Measurements from ENCODE around the gene ZNF780A.

Gene ZNF780A

DNA sequence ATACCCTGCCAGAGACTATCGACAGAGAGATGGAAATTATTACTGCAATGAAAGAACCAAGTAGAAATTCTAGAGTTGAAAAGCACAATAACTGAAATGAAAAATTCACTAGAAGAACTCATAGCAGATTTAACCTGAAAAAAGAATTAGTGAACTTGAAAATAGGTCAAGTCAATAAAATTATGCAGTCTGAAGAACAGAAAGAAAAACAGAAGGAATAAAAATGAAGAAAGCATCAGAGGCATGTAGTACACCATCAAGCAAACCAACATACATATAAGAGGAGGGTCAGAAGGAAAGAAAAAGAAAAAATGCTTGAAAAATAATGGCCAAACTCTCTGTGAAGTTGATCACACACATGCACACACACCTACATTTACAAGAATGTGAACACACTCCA is 31.1 kb downstream of the ZNF780A start:
- DNase-seq (ENCODE audit: low spot score): no peak
- in situ Hi-C loops (cut with MboI; ENCODE audit: low pct_unique_long_range_greater_than_20kb, low sequenced_read_pairs, unreplicated experiment): no loop called here
- TF ChIP-seq, protein P1, sequence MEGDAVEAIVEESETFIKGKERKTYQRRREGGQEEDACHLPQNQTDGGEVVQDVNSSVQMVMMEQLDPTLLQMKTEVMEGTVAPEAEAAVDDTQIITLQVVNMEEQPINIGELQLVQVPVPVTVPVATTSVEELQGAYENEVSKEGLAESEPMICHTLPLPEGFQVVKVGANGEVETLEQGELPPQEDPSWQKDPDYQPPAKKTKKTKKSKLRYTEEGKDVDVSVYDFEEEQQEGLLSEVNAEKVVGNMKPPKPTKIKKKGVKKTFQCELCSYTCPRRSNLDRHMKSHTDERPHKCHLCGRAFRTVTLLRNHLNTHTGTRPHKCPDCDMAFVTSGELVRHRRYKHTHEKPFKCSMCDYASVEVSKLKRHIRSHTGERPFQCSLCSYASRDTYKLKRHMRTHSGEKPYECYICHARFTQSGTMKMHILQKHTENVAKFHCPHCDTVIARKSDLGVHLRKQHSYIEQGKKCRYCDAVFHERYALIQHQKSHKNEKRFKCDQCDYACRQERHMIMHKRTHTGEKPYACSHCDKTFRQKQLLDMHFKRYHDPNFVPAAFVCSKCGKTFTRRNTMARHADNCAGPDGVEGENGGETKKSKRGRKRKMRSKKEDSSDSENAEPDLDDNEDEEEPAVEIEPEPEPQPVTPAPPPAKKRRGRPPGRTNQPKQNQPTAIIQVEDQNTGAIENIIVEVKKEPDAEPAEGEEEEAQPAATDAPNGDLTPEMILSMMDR (IDR thresholded peaks at IDR 0.05; ENCODE audit: extremely low read depth, insufficient read depth, missing control alignments): no peak

DNA sequence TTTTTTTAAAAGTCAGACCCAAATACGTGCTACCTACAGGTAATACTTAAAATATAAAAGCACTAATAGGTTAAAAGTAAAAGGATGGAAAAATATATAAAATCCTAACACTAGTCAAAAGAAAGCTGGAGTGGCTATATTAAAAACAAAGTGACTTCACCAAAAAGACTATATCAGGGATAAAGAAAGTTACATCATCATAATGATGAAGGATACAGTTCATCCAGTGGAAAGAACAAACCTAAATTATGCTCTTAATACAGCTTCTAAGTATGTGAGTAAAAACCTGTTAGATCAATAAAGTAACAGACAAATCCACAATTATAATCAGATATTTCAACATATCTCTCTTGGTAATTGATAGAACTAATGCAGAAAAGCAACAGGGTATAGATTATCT is 33.6 kb downstream of the ZNF780A start:
- in situ Hi-C loops (cut with MboI; ENCODE audit: low pct_unique_long_range_greater_than_20kb, low sequenced_read_pairs, unreplicated experiment): no loop called here
- TF ChIP-seq, protein P1 (IDR thresholded peaks at IDR 0.05; ENCODE audit: extremely low read depth, insufficient read depth, missing control alignments): no peak
- no peak for DNase-seq (ENCODE audit: low spot score)

GRCh38 chr19:40056505-40056904 is 34.2 kb downstream of the ZNF780A start:
- no peak for DNase-seq (ENCODE audit: low spot score)
- TF ChIP-seq, protein P1 (IDR thresholded peaks at IDR 0.05; ENCODE audit: extremely low read depth, insufficient read depth, missing control alignments): no peak
- in situ Hi-C loops (cut with MboI; ENCODE audit: low pct_unique_long_range_greater_than_20kb, low sequenced_read_pairs, unreplicated experiment): no loop called here

DNA sequence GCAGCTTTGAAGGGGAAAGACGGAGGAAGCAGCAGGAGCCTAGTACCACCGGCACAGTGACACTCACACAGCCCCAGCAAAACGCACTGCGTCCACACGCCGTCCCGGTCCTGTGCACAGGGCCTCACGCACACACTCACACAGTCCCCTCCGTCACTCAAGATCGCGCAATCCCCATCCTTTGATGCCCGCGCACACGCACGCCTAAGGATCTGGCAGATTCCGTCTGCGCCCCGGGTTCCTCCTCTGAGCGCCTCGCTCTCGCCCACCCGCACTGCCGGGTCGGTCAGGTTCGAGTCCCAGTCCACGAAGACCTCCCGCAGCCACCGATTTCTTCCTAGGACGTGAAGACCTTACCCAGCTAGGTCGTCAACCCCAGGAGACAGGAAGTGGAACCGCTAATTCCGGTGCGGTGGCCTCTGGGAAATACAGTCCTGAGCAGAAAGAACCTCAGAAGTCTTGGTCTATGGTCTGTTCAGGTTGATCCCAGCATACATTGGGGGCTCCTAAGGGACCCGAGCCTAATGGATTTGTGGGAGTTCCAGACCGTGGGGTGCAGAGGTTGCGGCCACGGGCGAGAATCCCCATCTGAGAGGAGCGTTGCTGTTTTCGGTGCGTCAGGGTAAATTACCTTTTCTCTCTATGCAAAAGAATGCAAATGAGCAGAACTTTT is 34.8 kb downstream of the ZNF780A start, which contains the start of gene ZNF780B:
Gene ZNF780B (minus strand): TSS at position 400 of the 673 bp plus-strand sequence. CDS start 5,899 bp downstream, outside the sequence.
- in situ Hi-C loops (cut with MboI; ENCODE audit: low pct_unique_long_range_greater_than_20kb, low sequenced_read_pairs, unreplicated experiment): no loop called here
- TF ChIP-seq, protein P1 (IDR thresholded peaks at IDR 0.05; ENCODE audit: extremely low read depth, insufficient read depth, missing control alignments): no peak
- DNase-seq (ENCODE audit: low spot score): peak; percentile 73

DNA sequence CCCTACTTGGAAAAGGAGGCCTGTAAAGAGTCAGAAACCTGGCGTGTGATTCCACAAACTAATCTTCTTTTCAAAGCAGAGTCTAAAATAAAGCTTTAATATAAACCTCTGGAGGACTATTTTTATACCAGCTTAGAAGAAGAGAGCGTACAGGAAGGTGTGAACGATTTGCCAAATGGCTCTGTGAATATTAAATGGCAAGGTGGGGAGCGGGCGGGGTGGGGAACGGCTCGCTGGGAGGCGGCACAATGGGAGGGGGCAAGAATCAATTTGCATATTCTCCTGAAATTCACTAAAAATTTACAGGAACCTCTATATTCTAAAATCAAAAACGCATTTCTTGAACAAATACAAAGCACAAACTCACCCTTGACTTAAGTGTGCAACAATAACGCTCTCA is 35.7 kb downstream of the ZNF780A start:
- TF ChIP-seq, protein P1 (IDR thresholded peaks at IDR 0.05; ENCODE audit: extremely low read depth, insufficient read depth, missing control alignments): no peak
- in situ Hi-C loops (cut with MboI; ENCODE audit: low pct_unique_long_range_greater_than_20kb, low sequenced_read_pairs, unreplicated experiment): no loop called here
- DNase-seq (ENCODE audit: low spot score): no peak

GRCh38 chr19:40054632-40055031 is 36.1 kb downstream of the ZNF780A start:
- in situ Hi-C loops (cut with MboI; ENCODE audit: low pct_unique_long_range_greater_than_20kb, low sequenced_read_pairs, unreplicated experiment): no loop called here
- DNase-seq (ENCODE audit: low spot score): no peak

More at GRCh38 chr19:40054632-40055031, 36.1 kb downstream of the ZNF780A start:
- TF ChIP-seq, protein P1 (IDR thresholded peaks at IDR 0.05; ENCODE audit: extremely low read depth, insufficient read depth, missing control alignments): no peak

All from GM13977 (cell line).